Testis (tissue), 3 donors: Measurements from ENCODE around the gene OR8D1. TPM values are rescaled to one million over a fixed set of nuclear protein-coding genes. Genes with fewer than 3 reads are reported as not detected.

Source experiments
- DNase-seq: peaks from one replicate; pipeline ENCODE4 v3.0.0-alpha.2; 2019
- H3K27ac ChIP-seq, 2 donors: fragments of 200-600 bp; sonication (generic); one replicate each; pipeline ENCODE4 v1.5.1; 2019
- H3K27me3 ChIP-seq: fragments of 200-600 bp; sonication (generic); one replicate; pipeline ENCODE4 v1.5.1; 2019
- H3K36me3 ChIP-seq: fragments of 200-600 bp; sonication (generic); one replicate; pipeline ENCODE4 v1.5.1; 2017; ENCODE audit warnings: low read depth; ENCODE audit errors: missing control alignments
- H3K4me1 ChIP-seq: fragments of 200-600 bp; sonication (generic); one replicate; pipeline ENCODE4 v1.5.1; 2019
- H3K4me3 ChIP-seq, 2 donors: fragments of 200-600 bp; sonication (generic); one replicate each; pipeline ENCODE4 v1.5.1; 2017 to 2019
- H3K9me3 ChIP-seq: fragments of 200-600 bp; sonication (generic); one replicate; pipeline ENCODE4 v1.5.1; 2017
- CTCF ChIP-seq, 3 experiments: fragments of 450-650 bp in 2 of 3; fragments of 200-600 bp in 1 of 3; sonication (generic) in 1 of 3; IDR thresholded peaks; one replicate each; pipeline ENCODE4 v1.5.1; 2016 to 2019; ENCODE audit warnings: antibody characterized with exemption in 3 of 3, mild to moderate bottlenecking in 2 of 3, moderate library complexity in 1 of 3
- POLR2A ChIP-seq: fragments of 450-650 bp; IDR thresholded peaks from one replicate; pipeline ENCODE4 v1.6.1; 2017; ENCODE audit warnings: antibody characterized with exemption, mild to moderate bottlenecking, moderate library complexity
- WGBS, 2 donors: methylation state at CpG; one replicate each; pipeline ENCODE4 v1.1.5; 2018; 5-methylcytosine and 5-hydroxymethylcytosine counted together
- intact Hi-C: fragments of 100-400 bp; cut with DNase I; formaldehyde crosslinking; loops from one replicate; pipeline ENCODE4 v1.15.1; 2023; ENCODE audit warnings: low total_unique reads
- polyA plus RNA-seq: library from polyadenylated mRNA; stranded (reverse); fragments of 350-450 nt; fragmentation: Illumina TruSeq; extraction: RNeasy Lipid Tissue Mini Kit (QIAGEN cat#74804); gene quantifications from one replicate; pipeline ENCODE4 v1.2.3, GENCODE V29; 2014; ENCODE audit warnings: low read depth, low replicate concordance; ENCODE audit not compliant: insufficient read depth
- total RNA-seq, 2 donors: library from RNA; depleted of rRNA; stranded (reverse); fragments of >200 nt; gene quantifications; one replicate each; pipeline ENCODE4 v1.2.3, GENCODE V29; 2016

OR8D1 gene
- total and polyA plus RNA-seq, 3 donors from 2014 or later, result not detected

GRCh38 chr11:124339396-124340141, 25.8 kb upstream of the OR8D1 start:
- intact Hi-C loops, result no loop called here
- WGBS, 2 donors, result 84 to 85% methylated on average over 6 of the region's 6 CpGs
- Histone ChIP-seq H3K9me3 (no peaks in the 10 kb centered on the region), H3K4me3 (no peak overlapping the region), H3K36me3 (no peaks in the 10 kb centered on the region), H3K27me3 (no peaks in the 10 kb centered on the region), H3K4me1 (no peaks in the 10 kb centered on the region), H3K27ac (no peak overlapping the region)
- DNase-seq, result no peak
- TF ChIP-seq CTCF (IDR thresholded peaks at IDR 0.05) (no peak), POLR2A (no peak)

GRCh38 chr11:124331873-124332272, 18.1 kb upstream of the OR8D1 start:
- Histone ChIP-seq H3K27me3 (no peaks in the 10 kb centered on the region), H3K9me3 (no peaks in the 10 kb centered on the region), H3K4me1 (no peaks in the 10 kb centered on the region), H3K36me3 (no peaks in the 10 kb centered on the region), H3K27ac (no peak overlapping the region), H3K4me3 (no peak overlapping the region)
- 88 to 91% methylated on average over 3 of the region's 3 CpGs for WGBS, 2 donors
- no peak for TF ChIP-seq POLR2A
- TF ChIP-seq CTCF (IDR thresholded peaks at IDR 0.05), result no peak
- DNase-seq, result no peak
- intact Hi-C loops, result no loop called here

GRCh38 chr11:124329787-124330478, 16.2 kb upstream of the OR8D1 start:
- 79 to 81% methylated on average over 2 of the region's 2 CpGs for WGBS, 2 donors
- Histone ChIP-seq H3K4me3 (no peak overlapping the region), H3K36me3 (no peaks in the 10 kb centered on the region), H3K27ac (no peak overlapping the region), H3K9me3 (no peaks in the 10 kb centered on the region), H3K4me1 (no peaks in the 10 kb centered on the region), H3K27me3 (no peaks in the 10 kb centered on the region)
- intact Hi-C loops, result no loop called here
- TF ChIP-seq POLR2A, result no peak
- no peak for DNase-seq

- Histone ChIP-seq H3K9me3 (no peaks in the 10 kb centered on the region), H3K27ac (no peak overlapping the region), H3K4me3 (no peak overlapping the region), H3K4me1 (no peaks in the 10 kb centered on the region), H3K27me3 (no peaks in the 10 kb centered on the region), H3K36me3 (no peaks in the 10 kb centered on the region)
- intact Hi-C loops, result no loop called here
- no peak for TF ChIP-seq POLR2A
- TF ChIP-seq CTCF (IDR thresholded peaks at IDR 0.05), result no peak
- WGBS, 2 donors, result 61 to 83% methylated on average over 1 of the region's 1 CpG
- no peak for DNase-seq
These were observed 14.0 kb upstream of the OR8D1 start for GRCh38 chr11:124327775-124328174.

- WGBS, 2 donors, result 77 to 85% methylated on average over 1 of the region's 1 CpG
- H3K4me1 ChIP-seq, result no peaks in the 10 kb centered on the region
- DNase-seq, result no peak
These were observed 8.6 kb upstream of the OR8D1 start for GRCh38 chr11:124322356-124322755.

More at GRCh38 chr11:124322356-124322755, 8.6 kb upstream of the OR8D1 start:
- no peak for TF ChIP-seq POLR2A
- TF ChIP-seq CTCF (IDR thresholded peaks at IDR 0.05), result no peak
- no peaks in the 10 kb centered on the region for H3K27me3 ChIP-seq
- H3K36me3 ChIP-seq, result no peaks in the 10 kb centered on the region
- no peak overlapping the region for H3K4me3 ChIP-seq
- H3K9me3 ChIP-seq, result no peaks in the 10 kb centered on the region
- H3K27ac ChIP-seq, result no peak overlapping the region
- intact Hi-C loops, result no loop called here
